DND-41 (cell line): ENCODE measurements around the gene ANKRD29.

ENCODE experiments used
- EZH2 ChIP-seq: IDR thresholded peaks from 3 replicates; pipeline ENCODE4 v1.6.1; 2012; ENCODE audit warnings: borderline replicate concordance, low read depth, mild to moderate bottlenecking, moderate library complexity, low read length, inconsistent platforms; ENCODE audit not compliant: severe bottlenecking
- TF ChIP-seq, protein P1 (sequence below): IDR thresholded peaks from 2 replicates; pipeline ENCODE4 v1.5.1; 2012; ENCODE audit warnings: borderline replicate concordance, low read length, moderate library complexity, mild to moderate bottlenecking; ENCODE audit not compliant: poor library complexity, severe bottlenecking; ENCODE audit errors: extremely low read depth

DNA sequence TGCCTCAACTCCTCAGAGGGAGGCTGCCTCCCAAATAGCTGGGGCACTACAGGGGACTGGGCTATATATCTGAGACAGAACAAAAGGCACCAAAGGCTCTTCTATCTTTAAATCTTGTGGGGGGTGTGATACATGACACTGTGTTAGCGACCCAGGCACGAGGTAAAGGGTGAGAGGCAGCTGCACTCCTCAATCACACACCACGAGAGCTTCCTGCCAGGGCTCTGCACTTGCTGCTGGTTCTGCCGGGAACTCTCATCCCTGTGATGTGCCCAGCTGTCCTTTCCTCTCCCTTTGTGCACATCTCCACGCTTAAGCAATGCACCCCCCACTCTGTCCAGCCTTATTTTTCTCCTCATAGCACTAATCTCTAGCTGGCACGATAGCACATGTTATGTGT, 108.8 kb downstream of the ANKRD29 start:
- TF ChIP-seq, protein P1, sequence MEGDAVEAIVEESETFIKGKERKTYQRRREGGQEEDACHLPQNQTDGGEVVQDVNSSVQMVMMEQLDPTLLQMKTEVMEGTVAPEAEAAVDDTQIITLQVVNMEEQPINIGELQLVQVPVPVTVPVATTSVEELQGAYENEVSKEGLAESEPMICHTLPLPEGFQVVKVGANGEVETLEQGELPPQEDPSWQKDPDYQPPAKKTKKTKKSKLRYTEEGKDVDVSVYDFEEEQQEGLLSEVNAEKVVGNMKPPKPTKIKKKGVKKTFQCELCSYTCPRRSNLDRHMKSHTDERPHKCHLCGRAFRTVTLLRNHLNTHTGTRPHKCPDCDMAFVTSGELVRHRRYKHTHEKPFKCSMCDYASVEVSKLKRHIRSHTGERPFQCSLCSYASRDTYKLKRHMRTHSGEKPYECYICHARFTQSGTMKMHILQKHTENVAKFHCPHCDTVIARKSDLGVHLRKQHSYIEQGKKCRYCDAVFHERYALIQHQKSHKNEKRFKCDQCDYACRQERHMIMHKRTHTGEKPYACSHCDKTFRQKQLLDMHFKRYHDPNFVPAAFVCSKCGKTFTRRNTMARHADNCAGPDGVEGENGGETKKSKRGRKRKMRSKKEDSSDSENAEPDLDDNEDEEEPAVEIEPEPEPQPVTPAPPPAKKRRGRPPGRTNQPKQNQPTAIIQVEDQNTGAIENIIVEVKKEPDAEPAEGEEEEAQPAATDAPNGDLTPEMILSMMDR: no peak
- TF ChIP-seq EZH2: no peak
